ENCODE data around the gene PDLIM5.
"Not testable (repeated sequence)": the region's sequence is repeated elsewhere in the genome, so short reads cannot be mapped to it uniquely, and the experiment has no call there.

Gene PDLIM5

GRCh38 chr4:94650690-94651089 lies 198.9 kb downstream of the PDLIM5 start:
- H3K4me3 ChIP-seq (ENCODE audit: insufficient read depth, low read depth, low read length, poor library complexity, severe bottlenecking) = no peak overlapping the region
- peaks cover 4% of the 10 kb centered on the region for H3K36me3 ChIP-seq (ENCODE audit: control insufficient read depth, insufficient read depth, low read length)
- H3K9me3 ChIP-seq (ENCODE audit: control insufficient read depth, low read length) = no peaks in the 10 kb centered on the region
- H3K4me1 ChIP-seq (ENCODE audit: control insufficient read depth, insufficient read depth, low read length, poor library complexity, severe bottlenecking) = no peaks in the 10 kb centered on the region
- DNase-seq = no peak
- H3K27me3 ChIP-seq (replicated peaks; ENCODE audit: control insufficient read depth, insufficient read depth, low read length, poor library complexity, severe bottlenecking) = no peaks in the 10 kb centered on the region
- no peak overlapping the region for H3K27ac ChIP-seq (ENCODE audit: insufficient read depth, low read length, poor library complexity, severe bottlenecking)

GRCh38 chr4:94653095-94653649 lies 201.4 kb downstream of the PDLIM5 start:
- H3K27me3 ChIP-seq (replicated peaks; ENCODE audit: control insufficient read depth, insufficient read depth, low read length, poor library complexity, severe bottlenecking) = no peaks in the 10 kb centered on the region
- no peaks in the 10 kb centered on the region for H3K9me3 ChIP-seq (ENCODE audit: control insufficient read depth, low read length)
- no peak overlapping the region for H3K4me3 ChIP-seq (ENCODE audit: insufficient read depth, low read depth, low read length, poor library complexity, severe bottlenecking)
- no peak for DNase-seq
- no peaks in the 10 kb centered on the region for H3K4me1 ChIP-seq (ENCODE audit: control insufficient read depth, insufficient read depth, low read length, poor library complexity, severe bottlenecking)
- no peaks in the 10 kb centered on the region for H3K36me3 ChIP-seq (ENCODE audit: control insufficient read depth, insufficient read depth, low read length)
- H3K27ac ChIP-seq (ENCODE audit: insufficient read depth, low read length, poor library complexity, severe bottlenecking) = no peak overlapping the region

- no peak overlapping the region for H3K4me3 ChIP-seq (ENCODE audit: insufficient read depth, low read depth, low read length, poor library complexity, severe bottlenecking)
- H3K9me3 ChIP-seq (ENCODE audit: control insufficient read depth, low read length) = no peaks in the 10 kb centered on the region
- DNase-seq = no peak
- no peaks in the 10 kb centered on the region for H3K36me3 ChIP-seq (ENCODE audit: control insufficient read depth, insufficient read depth, low read length)
- H3K27me3 ChIP-seq (replicated peaks; ENCODE audit: control insufficient read depth, insufficient read depth, low read length, poor library complexity, severe bottlenecking) = no peaks in the 10 kb centered on the region
- no peak overlapping the region for H3K27ac ChIP-seq (ENCODE audit: insufficient read depth, low read length, poor library complexity, severe bottlenecking)
- no peaks in the 10 kb centered on the region for H3K4me1 ChIP-seq (ENCODE audit: control insufficient read depth, insufficient read depth, low read length, poor library complexity, severe bottlenecking)
These were observed 202.4 kb downstream of the PDLIM5 start for GRCh38 chr4:94653984-94654609.

GRCh38 chr4:94654714-94655113 lies 203.0 kb downstream of the PDLIM5 start:
- H3K4me3 ChIP-seq (ENCODE audit: insufficient read depth, low read depth, low read length, poor library complexity, severe bottlenecking) = no peak overlapping the region
- H3K27ac ChIP-seq (ENCODE audit: insufficient read depth, low read length, poor library complexity, severe bottlenecking) = no peak overlapping the region
- DNase-seq = no peak
- H3K36me3 ChIP-seq (ENCODE audit: control insufficient read depth, insufficient read depth, low read length) = no peaks in the 10 kb centered on the region
- H3K9me3 ChIP-seq (ENCODE audit: control insufficient read depth, low read length) = no peaks in the 10 kb centered on the region
- no peaks in the 10 kb centered on the region for H3K4me1 ChIP-seq (ENCODE audit: control insufficient read depth, insufficient read depth, low read length, poor library complexity, severe bottlenecking)
- H3K27me3 ChIP-seq (replicated peaks; ENCODE audit: control insufficient read depth, insufficient read depth, low read length, poor library complexity, severe bottlenecking) = no peaks in the 10 kb centered on the region

- Histone ChIP-seq H3K4me1 (ENCODE audit: control insufficient read depth, insufficient read depth, low read length, poor library complexity, severe bottlenecking) (no peaks in the 10 kb centered on the region), H3K27ac (ENCODE audit: insufficient read depth, low read length, poor library complexity, severe bottlenecking) (no peak overlapping the region), H3K36me3 (ENCODE audit: control insufficient read depth, insufficient read depth, low read length) (no peaks in the 10 kb centered on the region), H3K27me3 (replicated peaks; ENCODE audit: control insufficient read depth, insufficient read depth, low read length, poor library complexity, severe bottlenecking) (no peaks in the 10 kb centered on the region), H3K9me3 (ENCODE audit: control insufficient read depth, low read length) (no peaks in the 10 kb centered on the region), H3K4me3 (ENCODE audit: insufficient read depth, low read depth, low read length, poor library complexity, severe bottlenecking) (no peak overlapping the region)
- no peak for DNase-seq
These were observed 208.9 kb downstream of the PDLIM5 start for GRCh38 chr4:94660614-94661013.

GRCh38 chr4:94665021-94665420 lies 213.3 kb downstream of the PDLIM5 start:
- H3K9me3 ChIP-seq (ENCODE audit: control insufficient read depth, low read length); H3K4me3 ChIP-seq (ENCODE audit: insufficient read depth, low read depth, low read length, poor library complexity, severe bottlenecking); H3K27ac ChIP-seq (ENCODE audit: insufficient read depth, low read length, poor library complexity, severe bottlenecking); H3K4me1 ChIP-seq (ENCODE audit: control insufficient read depth, insufficient read depth, low read length, poor library complexity, severe bottlenecking); H3K36me3 ChIP-seq (ENCODE audit: control insufficient read depth, insufficient read depth, low read length); H3K27me3 ChIP-seq (replicated peaks; ENCODE audit: control insufficient read depth, insufficient read depth, low read length, poor library complexity, severe bottlenecking); DNase-seq: not testable (repeated sequence)

GRCh38 chr4:94665500-94666404 lies 214.0 kb downstream of the PDLIM5 start:
- Histone ChIP-seq H3K27ac (ENCODE audit: insufficient read depth, low read length, poor library complexity, severe bottlenecking) (no peak overlapping the region), H3K36me3 (ENCODE audit: control insufficient read depth, insufficient read depth, low read length) (no peaks in the 10 kb centered on the region)
- no peak for DNase-seq

GRCh38 chr4:94668724-94669123 lies 217.0 kb downstream of the PDLIM5 start:
- DNase-seq = no peak
- no peaks in the 10 kb centered on the region for H3K36me3 ChIP-seq (ENCODE audit: control insufficient read depth, insufficient read depth, low read length)

More at GRCh38 chr4:94665500-94666404, 214.0 kb downstream of the PDLIM5 start:
- Histone ChIP-seq H3K4me3 (ENCODE audit: insufficient read depth, low read depth, low read length, poor library complexity, severe bottlenecking) (no peak overlapping the region), H3K9me3 (ENCODE audit: control insufficient read depth, low read length) (no peaks in the 10 kb centered on the region), H3K27me3 (replicated peaks; ENCODE audit: control insufficient read depth, insufficient read depth, low read length, poor library complexity, severe bottlenecking) (no peaks in the 10 kb centered on the region), H3K4me1 (ENCODE audit: control insufficient read depth, insufficient read depth, low read length, poor library complexity, severe bottlenecking) (no peaks in the 10 kb centered on the region)

GRCh38 chr4:94669672-94670664 lies 218.2 kb downstream of the PDLIM5 start:
- no peaks in the 10 kb centered on the region for H3K36me3 ChIP-seq (ENCODE audit: control insufficient read depth, insufficient read depth, low read length)
- H3K27me3 ChIP-seq (replicated peaks; ENCODE audit: control insufficient read depth, insufficient read depth, low read length, poor library complexity, severe bottlenecking) = no peaks in the 10 kb centered on the region
- no peak overlapping the region for H3K27ac ChIP-seq (ENCODE audit: insufficient read depth, low read length, poor library complexity, severe bottlenecking)
- no peak overlapping the region for H3K4me3 ChIP-seq (ENCODE audit: insufficient read depth, low read depth, low read length, poor library complexity, severe bottlenecking)
- DNase-seq = no peak
- H3K9me3 ChIP-seq (ENCODE audit: control insufficient read depth, low read length) = no peaks in the 10 kb centered on the region
- H3K4me1 ChIP-seq (ENCODE audit: control insufficient read depth, insufficient read depth, low read length, poor library complexity, severe bottlenecking) = no peaks in the 10 kb centered on the region

More at GRCh38 chr4:94668724-94669123, 217.0 kb downstream of the PDLIM5 start:
- H3K4me1 ChIP-seq (ENCODE audit: control insufficient read depth, insufficient read depth, low read length, poor library complexity, severe bottlenecking) = no peaks in the 10 kb centered on the region
- H3K9me3 ChIP-seq (ENCODE audit: control insufficient read depth, low read length) = no peaks in the 10 kb centered on the region
- H3K27ac ChIP-seq (ENCODE audit: insufficient read depth, low read length, poor library complexity, severe bottlenecking) = no peak overlapping the region
- H3K4me3 ChIP-seq (ENCODE audit: insufficient read depth, low read depth, low read length, poor library complexity, severe bottlenecking) = no peak overlapping the region
- no peaks in the 10 kb centered on the region for H3K27me3 ChIP-seq (replicated peaks; ENCODE audit: control insufficient read depth, insufficient read depth, low read length, poor library complexity, severe bottlenecking)

Data from effector memory CD4-positive, alpha-beta T cell (primary cell).